HepG2 (cell line): ENCODE measurements around the gene COA3. TPM values are rescaled to one million over a fixed set of nuclear protein-coding genes. Genes with fewer than 3 reads are reported as not detected.

Experiments used
- ATAD3A ChIP-seq: sonication (generic); formaldehyde crosslinking; IDR thresholded peaks from 2 replicates; pipeline ENCODE4 v1.4.0; 2020; ENCODE audit warnings: missing genetic modification reagents
- ATF7 ChIP-seq, 2 experiments: fragments of 450-650 bp in 1 of 2; sonication (generic) in 1 of 2; formaldehyde crosslinking in 1 of 2; IDR thresholded peaks; 2 replicates each; pipeline versions ENCODE4 v1.4.0 to v1.6.1; 2016 to 2020; ENCODE audit warnings: antibody characterized with exemption in 1 of 2, mild to moderate bottlenecking in 1 of 2, missing genetic modification reagents in 1 of 2
- CHCHD3 ChIP-seq: sonication (generic); formaldehyde crosslinking; IDR thresholded peaks from 2 replicates; pipeline ENCODE4 v1.8.0; 2022; ENCODE audit warnings: mild to moderate bottlenecking, missing genetic modification reagents, moderate library complexity
- ELF1 ChIP-seq: sonication (generic); formaldehyde crosslinking; IDR thresholded peaks from 2 replicates; pipeline ENCODE4 v1.4.0; 2020; ENCODE audit warnings: missing genetic modification reagents
- HDAC6 ChIP-seq: fragments of 200-600 bp; sonication (generic); IDR thresholded peaks from 2 replicates; pipeline ENCODE4 v1.7.0; 2017; ENCODE audit warnings: mild to moderate bottlenecking, antibody characterized with exemption, low read length, low read depth
- NFE2 ChIP-seq: sonication (generic); formaldehyde crosslinking; IDR thresholded peaks from 2 replicates; pipeline ENCODE4 v1.4.0; 2020; ENCODE audit warnings: missing genetic modification reagents
- THAP11 ChIP-seq: IDR thresholded peaks from 2 replicates; pipeline ENCODE4 v1.6.1; 2016; ENCODE audit warnings: missing biosample characterization, missing genetic modification reagents
- XRCC5 ChIP-seq: fragments of 200-400 bp; formaldehyde crosslinking; optimal IDR thresholded peaks from 2 replicates; pipeline ENCODE3; 2017; ENCODE audit warnings: mild to moderate bottlenecking, low read length
- YEATS2 ChIP-seq: sonication (generic); formaldehyde crosslinking; IDR thresholded peaks from 2 replicates; pipeline ENCODE4 v1.4.0; 2020; ENCODE audit warnings: missing genetic modification reagents, borderline replicate concordance
- ZBTB8A ChIP-seq: sonication (generic); formaldehyde crosslinking; IDR thresholded peaks from 2 replicates; pipeline ENCODE4 v1.4.0; 2020; ENCODE audit warnings: mild to moderate bottlenecking, low read depth, missing genetic modification reagents, borderline replicate concordance
- ZNF160 ChIP-seq: sonication (generic); formaldehyde crosslinking; IDR thresholded peaks from 2 replicates; pipeline ENCODE4 v1.8.0; 2022; ENCODE audit warnings: mild to moderate bottlenecking, inconsistent platforms, missing genetic modification reagents
- ZNF333 ChIP-seq: sonication (generic); formaldehyde crosslinking; IDR thresholded peaks from 2 replicates; pipeline ENCODE4 v1.4.0; 2020; ENCODE audit warnings: mild to moderate bottlenecking, missing genetic modification reagents, borderline replicate concordance
- ZNF431 ChIP-seq: sonication (generic); formaldehyde crosslinking; IDR thresholded peaks from 2 replicates; pipeline ENCODE4 v1.9.0; 2022; ENCODE audit warnings: missing genetic modification reagents, low read depth, mild to moderate bottlenecking, borderline replicate concordance
- ZNF766 ChIP-seq: sonication (generic); formaldehyde crosslinking; IDR thresholded peaks from 2 replicates; pipeline ENCODE4 v1.5.0; 2020; ENCODE audit warnings: missing genetic modification reagents, borderline replicate concordance
- ZNF768 ChIP-seq: sonication (generic); formaldehyde crosslinking; IDR thresholded peaks from 2 replicates; pipeline ENCODE4 v1.4.0; 2020; ENCODE audit warnings: missing genetic modification reagents
- ZSCAN31 ChIP-seq: sonication (generic); formaldehyde crosslinking; IDR thresholded peaks from 2 replicates; pipeline ENCODE4 v1.5.0; 2020; ENCODE audit warnings: low read depth, mild to moderate bottlenecking, missing genetic modification reagents
- polyA plus RNA-seq, 8 experiments: library from polyadenylated mRNA; depleted of rRNA in 3 of 8; stranded (reverse) in 7 of 8; unstranded in 1 of 8; fragments of >200 nt; fragmentation: Illumina TruSeq in 4 of 8; extraction: Trizol in 4 of 8; gene quantifications; 2 replicates each; pipeline versions ENCODE4 v1.2.1 to v1.2.3, GENCODE V29; 2011 to 2016; ENCODE audit warnings: low read depth in 4 of 8, missing spikeins in 1 of 8, mixed read lengths in 1 of 8; ENCODE audit not compliant: insufficient read depth in 1 of 8
- total RNA-seq, 5 experiments: library from RNA; depleted of rRNA; stranded (reverse); fragments of >200 nt; fragmentation: Illumina TruSeq; extraction: Trizol; gene quantifications; 2 replicates each; pipeline ENCODE4 v1.2.3, GENCODE V29; 2016; ENCODE audit warnings: low read depth in 1 of 5
- TF ChIP-seq, protein P1 (sequence below): sonication (generic); formaldehyde crosslinking; IDR thresholded peaks from 2 replicates; pipeline ENCODE4 v1.8.0; 2022; ENCODE audit warnings: missing genetic modification reagents, mild to moderate bottlenecking, moderate library complexity, borderline replicate concordance
- TF ChIP-seq, protein P2 (sequence below): sonication (generic); formaldehyde crosslinking; IDR thresholded peaks from 2 replicates; pipeline ENCODE4 v1.4.0; 2020; ENCODE audit warnings: mild to moderate bottlenecking, missing genetic modification reagents
- TF ChIP-seq, protein P3 (sequence below): sonication (generic); formaldehyde crosslinking; IDR thresholded peaks from 2 replicates; pipeline ENCODE4 v1.9.0; 2021; ENCODE audit warnings: missing genetic modification reagents, borderline replicate concordance
- TF ChIP-seq, protein P4 (sequence below): sonication (generic); formaldehyde crosslinking; conservative IDR thresholded peaks from 2 replicates; pipeline ENCODE4 v1.5.0; 2020; ENCODE audit warnings: missing genetic modification reagents

Gene COA3
- total and polyA plus RNA-seq, 2 of the 13 experiments (the other 11 are each of a cell fraction or from before 2014, with no cell fraction given) = 133 to 202 TPM

DNA sequence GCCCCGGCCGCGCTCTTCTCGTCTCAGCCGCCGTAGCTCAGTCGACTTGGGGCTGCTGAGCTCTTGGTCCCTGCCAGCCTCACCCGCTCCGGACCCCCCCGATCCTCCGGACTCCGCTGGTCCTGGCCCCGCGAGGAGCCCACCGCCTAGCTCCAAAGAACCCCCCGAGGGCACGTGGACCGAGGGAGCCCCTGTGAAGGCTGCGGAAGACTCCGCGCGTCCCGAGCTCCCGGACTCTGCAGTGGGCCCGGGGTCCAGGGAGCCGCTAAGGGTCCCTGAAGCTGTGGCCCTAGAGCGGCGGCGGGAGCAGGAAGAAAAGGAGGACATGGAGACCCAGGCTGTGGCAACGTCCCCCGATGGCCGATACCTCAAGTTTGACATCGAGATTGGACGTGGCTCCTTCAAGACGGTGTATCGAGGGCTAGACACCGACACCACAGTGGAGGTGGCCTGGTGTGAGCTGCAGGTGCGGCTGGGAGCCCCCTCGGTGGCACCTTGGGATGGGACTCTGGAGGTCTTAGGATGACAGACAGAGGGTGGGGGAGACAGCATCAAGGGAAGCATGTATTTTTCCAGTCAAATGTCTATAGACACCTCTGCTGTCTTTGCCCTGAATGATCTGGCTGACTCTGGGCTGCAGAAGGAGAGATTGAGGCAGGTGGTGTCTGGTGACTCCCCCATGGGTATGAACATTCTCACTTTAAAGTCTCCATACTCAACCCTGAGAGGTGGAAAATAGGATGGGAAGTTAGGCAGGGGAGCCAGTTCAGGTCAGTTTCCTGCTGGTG is 17.5 kb downstream of the COA3 start (continued):
- TF ChIP-seq NFE2 (CRISPR knock-in tag) (no peak), ZNF768 (CRISPR knock-in tag) (peak; percentile 64; the same call in 1 of the 2 replicates), ATF7 (IDR thresholded peaks at IDR 0.05) (no peak), ATF7 (CRISPR knock-in tag; IDR thresholded peaks at IDR 0.05) (peak; percentile 26; the same call in 1 of the 2 replicates), HDAC6 (no peak), ZNF333 (peak; percentile 16; the same call in 1 of the 2 replicates), ZNF160 (CRISPR knock-in tag) (no peak), ATAD3A (CRISPR knock-in tag) (no peak), THAP11 (CRISPR knock-in tag) (no peak), ZSCAN31 (CRISPR knock-in tag) (no peak), ZNF431 (CRISPR knock-in tag) (0 out of 2 replicates have a peak, but pooled peaks have one; percentile 3), XRCC5 (no peak), YEATS2 (CRISPR knock-in tag) (peak; percentile 13; the same call in 1 of the 2 replicates), ZBTB8A (no peak; the same call in 1 of the 2 replicates), ELF1 (CRISPR knock-in tag) (no peak), CHCHD3 (CRISPR knock-in tag) (0 out of 2 replicates have a peak, but pooled peaks have one; percentile 13), ZNF766 (CRISPR knock-in tag) (peak; percentile 43; the same call in 1 of the 2 replicates)
- TF ChIP-seq, protein P1, sequence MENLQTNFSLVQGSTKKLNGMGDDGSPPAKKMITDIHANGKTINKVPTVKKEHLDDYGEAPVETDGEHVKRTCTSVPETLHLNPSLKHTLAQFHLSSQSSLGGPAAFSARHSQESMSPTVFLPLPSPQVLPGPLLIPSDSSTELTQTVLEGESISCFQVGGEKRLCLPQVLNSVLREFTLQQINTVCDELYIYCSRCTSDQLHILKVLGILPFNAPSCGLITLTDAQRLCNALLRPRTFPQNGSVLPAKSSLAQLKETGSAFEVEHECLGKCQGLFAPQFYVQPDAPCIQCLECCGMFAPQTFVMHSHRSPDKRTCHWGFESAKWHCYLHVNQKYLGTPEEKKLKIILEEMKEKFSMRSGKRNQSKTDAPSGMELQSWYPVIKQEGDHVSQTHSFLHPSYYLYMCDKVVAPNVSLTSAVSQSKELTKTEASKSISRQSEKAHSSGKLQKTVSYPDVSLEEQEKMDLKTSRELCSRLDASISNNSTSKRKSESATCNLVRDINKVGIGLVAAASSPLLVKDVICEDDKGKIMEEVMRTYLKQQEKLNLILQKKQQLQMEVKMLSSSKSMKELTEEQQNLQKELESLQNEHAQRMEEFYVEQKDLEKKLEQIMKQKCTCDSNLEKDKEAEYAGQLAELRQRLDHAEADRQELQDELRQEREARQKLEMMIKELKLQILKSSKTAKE (CRISPR knock-in tag) = no peak
- TF ChIP-seq, protein P2, sequence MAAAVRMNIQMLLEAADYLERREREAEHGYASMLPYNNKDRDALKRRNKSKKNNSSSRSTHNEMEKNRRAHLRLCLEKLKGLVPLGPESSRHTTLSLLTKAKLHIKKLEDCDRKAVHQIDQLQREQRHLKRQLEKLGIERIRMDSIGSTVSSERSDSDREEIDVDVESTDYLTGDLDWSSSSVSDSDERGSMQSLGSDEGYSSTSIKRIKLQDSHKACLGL = peak; percentile 63; the same call in 1 of the 2 replicates
- TF ChIP-seq, protein P3, sequence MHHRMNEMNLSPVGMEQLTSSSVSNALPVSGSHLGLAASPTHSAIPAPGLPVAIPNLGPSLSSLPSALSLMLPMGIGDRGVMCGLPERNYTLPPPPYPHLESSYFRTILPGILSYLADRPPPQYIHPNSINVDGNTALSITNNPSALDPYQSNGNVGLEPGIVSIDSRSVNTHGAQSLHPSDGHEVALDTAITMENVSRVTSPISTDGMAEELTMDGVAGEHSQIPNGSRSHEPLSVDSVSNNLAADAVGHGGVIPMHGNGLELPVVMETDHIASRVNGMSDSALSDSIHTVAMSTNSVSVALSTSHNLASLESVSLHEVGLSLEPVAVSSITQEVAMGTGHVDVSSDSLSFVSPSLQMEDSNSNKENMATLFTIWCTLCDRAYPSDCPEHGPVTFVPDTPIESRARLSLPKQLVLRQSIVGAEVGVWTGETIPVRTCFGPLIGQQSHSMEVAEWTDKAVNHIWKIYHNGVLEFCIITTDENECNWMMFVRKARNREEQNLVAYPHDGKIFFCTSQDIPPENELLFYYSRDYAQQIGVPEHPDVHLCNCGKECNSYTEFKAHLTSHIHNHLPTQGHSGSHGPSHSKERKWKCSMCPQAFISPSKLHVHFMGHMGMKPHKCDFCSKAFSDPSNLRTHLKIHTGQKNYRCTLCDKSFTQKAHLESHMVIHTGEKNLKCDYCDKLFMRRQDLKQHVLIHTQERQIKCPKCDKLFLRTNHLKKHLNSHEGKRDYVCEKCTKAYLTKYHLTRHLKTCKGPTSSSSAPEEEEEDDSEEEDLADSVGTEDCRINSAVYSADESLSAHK (CRISPR knock-in tag) = no peak
- TF ChIP-seq, protein P4, sequence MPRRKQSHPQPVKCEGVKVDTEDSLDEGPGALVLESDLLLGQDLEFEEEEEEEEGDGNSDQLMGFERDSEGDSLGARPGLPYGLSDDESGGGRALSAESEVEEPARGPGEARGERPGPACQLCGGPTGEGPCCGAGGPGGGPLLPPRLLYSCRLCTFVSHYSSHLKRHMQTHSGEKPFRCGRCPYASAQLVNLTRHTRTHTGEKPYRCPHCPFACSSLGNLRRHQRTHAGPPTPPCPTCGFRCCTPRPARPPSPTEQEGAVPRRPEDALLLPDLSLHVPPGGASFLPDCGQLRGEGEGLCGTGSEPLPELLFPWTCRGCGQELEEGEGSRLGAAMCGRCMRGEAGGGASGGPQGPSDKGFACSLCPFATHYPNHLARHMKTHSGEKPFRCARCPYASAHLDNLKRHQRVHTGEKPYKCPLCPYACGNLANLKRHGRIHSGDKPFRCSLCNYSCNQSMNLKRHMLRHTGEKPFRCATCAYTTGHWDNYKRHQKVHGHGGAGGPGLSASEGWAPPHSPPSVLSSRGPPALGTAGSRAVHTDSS = peak; percentile 2; the same call in 1 of the 2 replicates
